MV-4-11 (cell line): ENCODE results near the gene FANCB.

Experiments used
- DNase-seq: peaks from one replicate; lab custom pipeline; 2025; lab: John Stamatoyannopoulos, UW

Gene FANCB

DNA sequence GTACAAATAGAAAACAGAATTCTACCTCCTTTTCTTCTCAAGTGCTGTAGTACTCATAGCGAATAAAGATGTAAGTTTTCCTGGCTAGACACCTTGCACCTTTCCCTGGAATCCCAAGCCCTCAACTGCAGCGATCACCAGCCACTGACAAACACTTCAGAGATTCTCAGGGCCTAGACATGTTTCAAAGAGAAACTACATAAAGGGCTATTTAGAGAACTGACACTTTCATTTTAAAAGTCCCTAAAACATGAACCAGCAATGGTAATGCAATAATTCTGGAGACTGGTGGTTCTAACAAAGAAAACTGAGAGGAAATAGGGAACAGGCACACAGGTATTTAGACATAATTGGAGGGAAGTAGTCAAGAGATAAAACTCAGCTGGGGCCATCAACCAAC lies 35.7 kb downstream of the FANCB start:
- no peak for DNase-seq

DNA sequence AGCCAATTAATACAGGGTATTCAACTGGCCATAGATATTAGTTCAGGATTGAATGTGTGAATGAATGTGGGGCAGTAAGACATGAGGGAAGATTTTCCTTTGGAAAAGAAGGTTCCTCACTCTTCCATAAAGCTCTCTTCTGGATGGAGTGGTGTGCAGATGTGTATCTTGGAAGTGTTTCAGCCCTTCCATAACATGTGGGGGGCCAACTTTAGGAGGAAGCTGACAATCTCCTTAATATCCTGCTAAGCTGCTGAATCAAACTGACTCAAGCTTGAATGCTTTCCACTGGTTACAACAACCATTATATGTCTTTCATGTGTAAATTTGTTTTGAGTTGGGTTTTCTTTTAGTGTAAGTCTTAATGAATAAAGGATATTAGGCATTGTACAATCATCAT lies 40.3 kb downstream of the FANCB start:
- no peak for DNase-seq

DNA sequence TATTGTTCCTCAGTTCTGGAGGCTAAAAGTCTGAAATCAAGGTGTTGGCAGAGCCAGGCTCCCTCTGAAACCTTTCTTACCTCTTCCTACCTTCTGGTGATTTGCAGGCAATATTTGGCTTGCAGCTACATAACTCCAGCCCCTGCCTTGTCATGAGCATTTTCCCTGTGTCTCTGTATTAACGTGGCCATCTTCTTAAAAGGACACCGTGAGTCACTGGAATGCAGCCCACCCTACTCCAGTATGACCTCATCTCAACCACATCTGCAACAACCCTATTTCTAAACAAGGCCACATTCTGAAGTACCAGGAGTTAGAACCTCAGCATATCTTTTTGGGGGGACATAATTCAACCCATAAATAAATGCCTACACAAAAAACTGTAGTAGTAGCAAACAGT lies 40.7 kb downstream of the FANCB start:
- DNase-seq, result no peak

DNA sequence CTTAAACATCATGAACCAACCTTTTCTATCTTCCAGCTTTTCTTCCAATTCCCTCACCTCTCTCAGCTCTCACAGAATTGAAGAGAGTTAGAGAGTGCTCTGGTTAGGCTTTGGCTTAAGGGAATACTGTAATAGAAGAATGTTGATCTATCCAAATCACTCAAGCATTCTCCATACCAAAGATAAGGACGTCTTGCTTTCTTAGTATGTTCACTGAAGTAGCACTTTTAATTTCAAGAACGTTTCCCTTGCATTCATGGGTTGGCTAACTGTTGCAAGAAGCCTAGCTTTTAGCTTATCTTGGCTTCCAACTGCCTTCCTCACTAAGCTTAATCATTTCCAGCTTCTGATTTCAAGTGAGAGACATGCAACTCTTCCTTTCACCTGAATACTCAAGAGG lies 43.2 kb downstream of the FANCB start:
- DNase-seq, result no peak

DNA sequence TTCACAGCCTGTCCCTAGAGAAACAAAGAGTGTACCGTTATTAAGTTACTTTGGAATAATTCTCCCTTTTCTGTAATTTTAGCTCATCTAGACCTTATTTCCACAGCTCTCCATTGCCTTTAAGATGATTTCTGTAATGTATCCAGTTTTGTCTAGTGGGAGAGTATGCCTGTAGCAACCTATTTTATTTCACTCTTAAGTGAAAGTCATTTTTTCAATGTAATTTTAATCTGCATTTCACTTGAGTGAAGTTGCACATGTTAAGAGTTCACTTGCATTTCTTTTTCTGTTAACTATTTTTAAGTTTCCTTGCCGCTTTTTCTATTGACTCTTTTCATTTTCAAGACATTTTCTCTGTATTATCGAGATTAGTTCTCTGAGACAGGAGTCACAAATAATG lies 46.5 kb downstream of the FANCB start:
- DNase-seq, result no peak

DNA sequence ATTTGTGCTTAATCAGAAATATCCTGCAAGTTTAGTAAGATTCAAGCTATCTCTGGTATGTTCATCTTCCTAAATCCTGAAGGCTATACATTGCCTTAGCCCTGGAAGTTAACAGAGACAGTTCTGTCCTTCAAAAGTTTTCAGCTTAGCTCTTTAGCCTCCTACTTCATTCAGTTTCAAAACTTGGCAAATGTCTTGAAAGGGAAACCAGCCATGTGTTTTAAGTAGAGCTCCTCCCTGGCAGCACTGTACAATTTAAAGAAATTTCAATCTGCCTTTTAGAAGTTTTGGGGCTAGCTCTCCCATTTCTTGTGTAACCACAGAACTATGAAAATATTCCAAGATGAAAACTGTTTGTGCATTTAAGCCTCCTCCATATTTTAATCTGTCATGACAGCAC lies 47.0 kb downstream of the FANCB start:
- no peak for DNase-seq

DNA sequence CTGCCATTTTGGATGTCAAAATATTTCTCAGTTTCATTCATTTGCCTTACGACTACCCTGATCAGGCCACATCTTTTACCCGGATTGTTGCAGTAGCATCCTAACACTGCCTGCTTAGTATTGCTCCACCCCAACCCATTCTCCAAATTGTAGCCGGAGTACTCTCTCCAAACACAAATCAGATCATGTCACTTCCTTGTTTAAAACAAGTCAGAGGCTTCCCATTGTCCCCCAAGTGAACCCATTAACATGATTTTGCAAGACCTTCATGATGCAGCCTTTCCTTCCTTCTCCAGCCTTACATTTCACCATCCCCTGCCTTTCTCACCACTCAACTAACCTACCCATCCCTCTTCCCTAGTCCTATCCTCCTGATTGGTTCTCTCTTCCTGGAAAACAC lies 53.1 kb downstream of the FANCB start:
- no peak for DNase-seq

DNA sequence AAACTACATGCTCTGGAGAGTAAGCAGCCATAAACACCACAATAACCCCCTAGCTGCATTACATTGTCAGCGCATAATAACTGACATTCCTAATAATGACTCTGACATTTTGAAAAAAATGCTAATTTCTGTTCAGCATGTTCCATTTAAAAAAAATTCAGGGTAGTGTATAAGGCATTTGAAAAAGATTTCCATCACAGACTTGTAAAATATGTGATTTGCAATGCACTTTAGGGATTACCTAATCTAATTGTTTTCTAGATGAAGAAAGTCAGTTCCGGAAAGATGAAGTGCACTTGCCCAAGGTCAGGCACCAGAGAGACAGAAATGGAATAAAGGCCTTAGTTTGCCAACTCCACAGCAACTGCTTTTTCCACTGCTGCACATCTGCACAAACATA lies 55.3 kb downstream of the FANCB start:
- DNase-seq, result no peak

DNA sequence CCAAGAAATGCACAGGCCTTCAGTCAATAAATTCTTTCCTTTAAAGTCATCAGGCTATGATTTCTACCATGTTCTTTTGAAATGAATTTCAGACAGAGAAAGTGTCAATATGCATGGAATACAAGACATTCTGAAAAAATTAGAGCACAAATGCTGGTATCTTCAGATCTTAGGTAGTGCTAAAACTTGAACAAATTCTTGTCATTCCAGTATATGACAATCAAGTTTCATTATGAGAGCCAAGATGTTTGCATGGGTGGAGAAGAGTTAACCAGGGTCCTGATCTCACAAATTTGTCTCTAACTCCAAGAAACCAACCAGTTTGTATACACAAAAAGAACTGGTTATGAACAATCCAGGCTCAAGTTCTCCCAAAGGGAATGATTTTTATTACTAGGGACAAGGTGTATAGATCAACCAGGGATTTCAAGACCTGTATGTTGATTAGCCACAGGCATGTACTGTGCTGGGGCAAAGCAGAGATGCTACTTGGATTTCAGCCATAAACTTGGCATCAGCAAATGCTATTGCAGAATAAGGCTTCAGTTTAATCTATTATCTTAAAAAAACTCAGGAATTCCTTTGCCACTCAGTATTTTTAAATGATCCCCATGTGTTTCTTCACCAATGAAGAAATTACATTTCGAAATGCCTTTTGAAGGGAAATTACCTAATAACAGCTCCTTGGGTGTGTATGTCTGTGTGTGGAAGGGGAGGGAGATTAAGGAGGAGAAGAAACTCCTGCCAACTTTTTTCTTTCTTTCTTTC lies 69.7 kb downstream of the FANCB start:
- DNase-seq, result peak; percentile 11

DNA sequence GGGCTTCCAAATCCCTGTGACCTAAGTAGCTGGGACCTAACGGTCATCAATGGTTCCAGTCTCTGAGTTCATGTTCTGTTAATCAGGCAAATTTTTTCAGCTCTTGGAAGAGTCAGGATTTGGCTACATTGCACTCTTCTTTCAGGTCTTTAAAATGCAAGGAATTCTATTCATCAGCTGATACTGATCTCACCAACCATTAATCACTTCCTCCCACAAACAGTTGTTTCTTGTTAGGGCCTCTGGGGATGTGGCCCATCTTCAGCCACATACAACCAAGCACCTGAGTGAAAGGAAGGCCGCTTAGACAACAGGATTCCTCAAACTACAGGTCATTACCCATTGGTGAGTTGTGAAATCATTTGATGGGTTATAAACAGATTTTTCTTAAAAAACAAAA lies 71.7 kb downstream of the FANCB start:
- DNase-seq, result no peak

DNA sequence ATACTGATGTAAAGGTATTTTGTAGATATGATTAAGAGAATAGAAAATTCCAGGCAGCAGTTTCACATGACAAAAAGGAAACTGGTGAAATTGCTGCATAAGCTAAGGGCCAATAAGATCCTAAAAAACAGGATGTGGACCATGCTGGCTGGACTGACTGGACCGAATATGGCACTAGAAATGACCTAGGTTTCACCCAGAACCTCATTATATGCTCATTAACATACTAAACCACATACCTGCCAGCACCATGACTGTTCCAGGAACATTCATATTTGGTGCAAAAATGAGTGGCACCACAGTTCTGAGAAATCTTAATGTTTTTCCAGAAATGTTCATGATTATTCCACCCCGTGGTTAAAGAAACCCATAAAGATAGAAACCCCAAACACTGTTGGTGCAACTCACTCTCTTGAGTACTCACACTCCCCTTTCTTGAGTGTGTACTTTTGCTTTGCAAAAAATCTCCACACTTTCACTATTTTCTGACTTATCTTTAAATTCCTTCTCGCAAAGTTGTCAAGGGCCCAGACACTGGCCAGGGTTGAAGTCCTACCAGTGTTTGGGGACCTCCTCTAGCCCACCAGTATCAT lies 74.0 kb downstream of the FANCB start:
- no peak for DNase-seq
